H1 (cell line): ENCODE measurements around the gene SEH1L. TPM values are rescaled to one million over a fixed set of nuclear protein-coding genes. Genes with fewer than 3 reads are reported as not detected.

Source experiments
- CTCF ChIA-PET: fragments of 300-600 bp; sonication (Branson Sonifier 250); formaldehyde crosslinking; loops from one replicate; lab custom pipeline; 2021; ENCODE audit not compliant: partially characterized antibody; lab: Charles Lee
- POLR2A ChIA-PET: fragments of 300-600 bp; sonication (Branson Sonifier 250); formaldehyde crosslinking; loops from one replicate; lab custom pipeline; 2021; ENCODE audit warnings: inconsistent platforms; ENCODE audit not compliant: partially characterized antibody; lab: Charles Lee
- DNase-seq, 2 experiments: peaks; one replicate each; pipeline versions ENCODE4 v3.0.0 to v3.0.0-alpha.2; 2010 to 2022; ENCODE audit warnings: low spot score in 2 of 2, low read depth in 1 of 2, mixed read lengths in 1 of 2
- FAIRE-seq: peaks from 2 replicates; lab custom pipeline; 2011; peaks lifted over from hg19 to GRCh38; lab: Jason Lieb, UNC
- H2AFZ ChIP-seq: 2 replicates; pipeline ENCODE4 v1.8.1; 2012; ENCODE audit warnings: low read length, inconsistent platforms
- H2AK5ac ChIP-seq: 2 replicates; pipeline ENCODE4 v1.6.1; 2013; ENCODE audit warnings: low read depth, low read length
- H2BK120ac ChIP-seq: replicated peaks from 2 replicates; pipeline ENCODE3; 2013; ENCODE audit warnings: low read depth, low read length, inconsistent platforms
- H2BK12ac ChIP-seq: 2 replicates; pipeline ENCODE4 v1.6.1; 2013; ENCODE audit warnings: low read depth, low read length
- H2BK15ac ChIP-seq: 2 replicates; pipeline ENCODE4 v1.6.1; 2013; ENCODE audit warnings: low read length
- H2BK20ac ChIP-seq: 2 replicates; pipeline ENCODE4 v1.6.1; 2013; ENCODE audit warnings: low read length
- H2BK5ac ChIP-seq: 2 replicates; pipeline ENCODE4 v1.6.1; 2013; ENCODE audit warnings: low read depth, low read length
- H3K14ac ChIP-seq: 2 replicates; pipeline ENCODE4 v1.6.1; 2013; ENCODE audit warnings: inconsistent platforms; ENCODE audit not compliant: insufficient read length
- H3K18ac ChIP-seq: 2 replicates; pipeline ENCODE4 v1.6.1; 2013; ENCODE audit warnings: low read length; ENCODE audit errors: extremely low read depth
- H3K23ac ChIP-seq: 2 replicates; pipeline ENCODE4 v1.6.1; 2013; ENCODE audit warnings: inconsistent platforms; ENCODE audit not compliant: insufficient read length
- H3K23me2 ChIP-seq: 2 replicates; pipeline ENCODE4 v1.6.1; 2013; ENCODE audit warnings: low read depth, low read length
- H3K27ac ChIP-seq: 2 replicates; pipeline ENCODE4 v1.6.1; 2011; ENCODE audit warnings: low read depth, low read length, inconsistent platforms
- H3K27me3 ChIP-seq, 4 experiments: replicated peaks in 1 of 4; 1 replicate in 1 of 4; 2 replicates in 3 of 4; pipeline versions ENCODE4 v1.6.1 to v1.8.1; 2011 to 2013; ENCODE audit warnings: low read length in 3 of 4, mild to moderate bottlenecking in 3 of 4, inconsistent platforms in 2 of 4, mixed read lengths in 2 of 4, moderate library complexity in 1 of 4; ENCODE audit not compliant: control insufficient read depth in 3 of 4, insufficient read depth in 3 of 4; ENCODE audit errors: extremely low read depth in 1 of 4
- H3K36me3 ChIP-seq, 4 experiments: 2 replicates each; pipeline versions ENCODE4 v1.6.1 to v1.8.1; 2011 to 2013; ENCODE audit warnings: mild to moderate bottlenecking in 4 of 4, low read length in 3 of 4, moderate library complexity in 2 of 4, control low read depth in 1 of 4, inconsistent platforms in 1 of 4; ENCODE audit not compliant: insufficient read depth in 4 of 4, control insufficient read depth in 2 of 4
- H3K4ac ChIP-seq: replicated peaks from 2 replicates; pipeline ENCODE3; 2013; ENCODE audit warnings: low read length, low read depth, mixed read lengths, inconsistent platforms; ENCODE audit not compliant: insufficient read length
- H3K4me1 ChIP-seq, 4 experiments: replicated peaks in 1 of 4; 1 replicate in 1 of 4; 2 replicates in 3 of 4; pipeline versions ENCODE4 v1.6.1 to v1.8.1; 2011 to 2013; ENCODE audit warnings: low read length in 3 of 4, inconsistent platforms in 2 of 4, mixed read lengths in 1 of 4; ENCODE audit not compliant: insufficient read depth in 4 of 4, control insufficient read depth in 3 of 4
- H3K4me2 ChIP-seq, 2 experiments: 2 replicates each; pipeline versions ENCODE4 v1.6.1 to v1.8.1; 2011 to 2013; ENCODE audit warnings: low read depth in 2 of 2, low read length in 2 of 2, control low read depth in 1 of 2, inconsistent platforms in 1 of 2, mild to moderate bottlenecking in 1 of 2; ENCODE audit not compliant: insufficient read depth in 1 of 2
- H3K4me3 ChIP-seq, 4 experiments: fragments of 200-600, 300-600 bp in 1 of 4; sonication (generic), shearing (Covaris generic), sonication (Bioruptor Twin) in 1 of 4; 2 replicates each; pipeline versions ENCODE4 v1.5.1 to v1.8.1; 2011 to 2016; ENCODE audit warnings: low read length in 4 of 4, low read depth in 3 of 4, control low read depth in 2 of 4, inconsistent platforms in 2 of 4, mild to moderate bottlenecking in 2 of 4, mixed read lengths in 1 of 4, moderate library complexity in 1 of 4; ENCODE audit not compliant: insufficient read depth in 2 of 4; ENCODE audit errors: extremely low read depth in 1 of 4
- H3K56ac ChIP-seq: replicated peaks from 2 replicates; pipeline ENCODE3; 2013; ENCODE audit warnings: low read depth, mild to moderate bottlenecking, mixed read lengths, low read length, inconsistent platforms; ENCODE audit not compliant: insufficient read length
- H3K79me1 ChIP-seq: 2 replicates; pipeline ENCODE4 v1.6.1; 2013; ENCODE audit warnings: low read depth, low read length, control low read depth
- H3K79me2 ChIP-seq, 2 experiments: 2 replicates each; pipeline versions ENCODE4 v1.6.1 to v1.8.1; 2012 to 2013; ENCODE audit warnings: low read length in 2 of 2, mild to moderate bottlenecking in 2 of 2, inconsistent platforms in 1 of 2; ENCODE audit not compliant: insufficient read depth in 2 of 2, control insufficient read depth in 1 of 2
- H3K9ac ChIP-seq, 4 experiments: replicated peaks in 1 of 4; 1 replicate in 1 of 4; 2 replicates in 3 of 4; pipeline versions ENCODE4 v1.6.1 to v1.8.1; 2011 to 2013; ENCODE audit warnings: low read depth in 3 of 4, low read length in 3 of 4, control low read depth in 2 of 4, mild to moderate bottlenecking in 2 of 4, moderate library complexity in 2 of 4, inconsistent platforms in 1 of 4; ENCODE audit errors: extremely low read depth in 1 of 4
- H3K9me3 ChIP-seq, 2 experiments: 2 replicates each; pipeline versions ENCODE4 v1.6.1 to v1.8.1; 2012 to 2013; ENCODE audit warnings: mild to moderate bottlenecking in 2 of 2, moderate library complexity in 2 of 2, control low read depth in 1 of 2, inconsistent platforms in 1 of 2, low read depth in 1 of 2, low read length in 1 of 2, mixed read lengths in 1 of 2; ENCODE audit not compliant: insufficient read depth in 2 of 2
- H4K20me1 ChIP-seq, 2 experiments: replicated peaks in 1 of 2; 2 replicates each; pipeline versions ENCODE3 to v1.8.1; 2011 to 2013; ENCODE audit warnings: inconsistent platforms in 2 of 2, low read length in 2 of 2, mild to moderate bottlenecking in 1 of 2; ENCODE audit not compliant: insufficient read depth in 2 of 2, control insufficient read depth in 1 of 2
- H4K5ac ChIP-seq: 2 replicates; pipeline ENCODE4 v1.6.1; 2013; ENCODE audit warnings: low read length, low read depth, mixed read lengths, inconsistent platforms; ENCODE audit not compliant: insufficient read length
- H4K8ac ChIP-seq: 2 replicates; pipeline ENCODE4 v1.8.0; 2013; ENCODE audit warnings: mild to moderate bottlenecking, moderate library complexity, low read length, inconsistent platforms; ENCODE audit not compliant: insufficient read depth; ENCODE audit errors: extremely low read depth
- H4K91ac ChIP-seq: replicated peaks from 2 replicates; pipeline ENCODE3; 2013; ENCODE audit warnings: low read length, mixed read lengths, inconsistent platforms; ENCODE audit not compliant: insufficient read length
- ATF2 ChIP-seq: IDR thresholded peaks from 2 replicates; pipeline ENCODE4 v1.6.1; 2012; ENCODE audit warnings: low read length, inconsistent platforms
- CREB1 ChIP-seq: IDR thresholded peaks from 2 replicates; pipeline ENCODE4 v1.6.1; 2012; ENCODE audit warnings: inconsistent platforms
- E2F6 ChIP-seq: IDR thresholded peaks from 2 replicates; pipeline ENCODE4 v1.6.1; 2012; ENCODE audit warnings: inconsistent platforms
- EP300 ChIP-seq, 2 experiments: IDR thresholded peaks; 1 replicate in 1 of 2; 2 replicates in 1 of 2; pipeline ENCODE4 v1.6.1; 2011 to 2012; ENCODE audit warnings: low read depth in 2 of 2, low read length in 2 of 2, mild to moderate bottlenecking in 2 of 2, borderline replicate concordance in 1 of 2, inconsistent platforms in 1 of 2, moderate library complexity in 1 of 2
- FOSL1 ChIP-seq: IDR thresholded peaks from 2 replicates; pipeline ENCODE4 v1.6.1; 2011; ENCODE audit warnings: mild to moderate bottlenecking, low read depth, low read length, moderate library complexity; ENCODE audit not compliant: insufficient read depth
- KDM1A ChIP-seq: fragments of 200-600, 300-600 bp; sonication (generic); IDR thresholded peaks from 2 replicates; pipeline ENCODE4 v1.7.1; 2016; ENCODE audit warnings: mild to moderate bottlenecking, low read length, borderline replicate concordance
- MAFK ChIP-seq: IDR thresholded peaks from 2 replicates; pipeline ENCODE4 v1.6.1; 2012; ENCODE audit warnings: low read depth, mild to moderate bottlenecking, improper control_type of control experiment, low read length
- NANOG ChIP-seq: IDR thresholded peaks from 2 replicates; pipeline ENCODE4 v1.6.1; 2011; ENCODE audit warnings: low read length, low read depth, mild to moderate bottlenecking, inconsistent platforms; ENCODE audit not compliant: insufficient read depth, poor library complexity, severe bottlenecking
- NRF1 ChIP-seq: IDR thresholded peaks from 2 replicates; pipeline ENCODE4 v1.6.1; 2011; ENCODE audit warnings: mild to moderate bottlenecking, low read depth, low read length, improper control_type of control experiment
- SIRT6 ChIP-seq: IDR thresholded peaks from one replicate; pipeline ENCODE4 v1.7.1; 2012; ENCODE audit warnings: low read length, inconsistent platforms
- SP1 ChIP-seq: IDR thresholded peaks from 2 replicates; pipeline ENCODE4 v1.6.1; 2011; ENCODE audit warnings: low read depth, low read length
- TAF7 ChIP-seq: optimal IDR thresholded peaks from 2 replicates; pipeline ENCODE3; 2011; ENCODE audit warnings: low read depth, mild to moderate bottlenecking, inconsistent platforms, low read length, moderate library complexity, borderline replicate concordance
- WGBS, 2 experiments: shearing (Covaris generic) in 1 of 2; methylation state at CpG; one replicate each; pipeline versions ENCODE4 v1.1.6 to v1.1.7; 2013 to 2015; ENCODE audit warnings: low lambda C conversion rate in 2 of 2, mixed read lengths in 2 of 2, inconsistent platforms in 1 of 2, low coverage in 1 of 2, missing lambda C conversion rate in 1 of 2; ENCODE audit not compliant: insufficient replicate concordance in 2 of 2, insufficient coverage in 1 of 2, insufficient read length in 1 of 2; ENCODE audit errors: extremely low coverage in 1 of 2, missing lambda C conversion rate in 1 of 2; 5-methylcytosine and 5-hydroxymethylcytosine counted together
- polyA plus RNA-seq, 7 experiments: library from polyadenylated mRNA; depleted of rRNA in 3 of 7; stranded (reverse) in 5 of 7; unstranded in 2 of 7; fragments of >200 nt in 5 of 7; fragments of 200-250 nt in 2 of 7; gene quantifications; 1 replicate in 5 of 7; 2 replicates in 1 of 7; 4 replicates in 1 of 7; pipeline versions ENCODE4 v1.2.1 to v1.2.3, GENCODE V29; 2011 to 2013; ENCODE audit warnings: missing spikeins in 2 of 7, mixed read lengths in 2 of 7
- total RNA-seq: library from RNA; stranded (reverse); fragmentation: NEBNext Ultra II Directional; extraction: Animal tissue kit (Norgen Biotek cat#: 25700); gene quantifications from 2 replicates; pipeline ENCODE4 v1.2.1, GENCODE V29; 2021

The SEH1L gene
- total and polyA plus RNA-seq, 2 of the 8 experiments (the other 6 are each of a cell fraction or from before 2014, with no cell fraction given), result 41.7 to 96.7 TPM

- H2BK12ac ChIP-seq, result no peak overlapping the region
- H4K8ac ChIP-seq, result no peak overlapping the region
- no peak overlapping the region for H3K14ac ChIP-seq
- DNase-seq, result no peak
- ChIA-PET POLR2A (interaction anchor here (1.3 kb wide), 1 partner anchor 21 kb away, joined by 3 read pairs; no protein-coding TSS in a partner anchor), CTCF (no interaction called here)
- no peak for FAIRE-seq
- no peak overlapping the region for H3K27ac ChIP-seq
- H3K23me2 ChIP-seq, result no peaks in the 10 kb centered on the region; the same call in 1 of the 2 replicates
- no peak overlapping the region for H3K4ac ChIP-seq
- peaks cover 4 to 52% (median 35%) of the 10 kb centered on the region in 4 experiments; a peak in 7 of 8 replicates for H3K36me3 ChIP-seq
- no peak overlapping the region for H3K9ac ChIP-seq
- no peak overlapping the region for H3K4me2 ChIP-seq
- no peak overlapping the region for H4K91ac ChIP-seq
- H3K4me3 ChIP-seq, result no peak overlapping the region
- no peaks in the 10 kb centered on the region for H3K79me1 ChIP-seq
- H3K23ac ChIP-seq, result no peak overlapping the region
- H2AK5ac ChIP-seq, result no peak overlapping the region
- H2AFZ ChIP-seq, result no peak overlapping the region
- H4K20me1 ChIP-seq, result peaks cover 0 to 4% of the 10 kb centered on the region in 2 experiments
- no peaks in the 10 kb centered on the region for H3K27me3 ChIP-seq
- H3K56ac ChIP-seq, result no peak overlapping the region
- no peaks in the 10 kb centered on the region for H3K9me3 ChIP-seq
- H2BK5ac ChIP-seq, result no peak overlapping the region
- 72% methylated on average over 4 of the region's 4 CpGs; no CpG with 5 or more reads in 1 of the 2 experiments for WGBS, 2 experiments
- no peak overlapping the region for H2BK20ac ChIP-seq
- no peaks in the 10 kb centered on the region for H3K4me1 ChIP-seq
- no peak overlapping the region for H4K5ac ChIP-seq
- no peak overlapping the region for H3K18ac ChIP-seq
- H2BK15ac ChIP-seq, result no peak overlapping the region
- H2BK120ac ChIP-seq, result no peak overlapping the region
- H3K79me2 ChIP-seq, result no peaks in the 10 kb centered on the region
- TF ChIP-seq TAF7, result no peak
- no peak for TF ChIP-seq KDM1A
- no peak for TF ChIP-seq SIRT6
- no peak for TF ChIP-seq E2F6
- TF ChIP-seq NANOG, result no peak
- TF ChIP-seq FOSL1, result no peak
- no peak for TF ChIP-seq SP1
- no peak for TF ChIP-seq ATF2
- TF ChIP-seq NRF1, result no peak
- TF ChIP-seq MAFK, result no peak
- TF ChIP-seq CREB1, result no peak
- no peak for TF ChIP-seq EP300 (IDR thresholded peaks at IDR 0.05; ENCODE audit: borderline replicate concordance in 1 of 2, low read depth in 2 of 2, low read length in 2 of 2)
Measured at GRCh38 chr18:12968115-12968514, 20.3 kb downstream of the SEH1L start.
